Rectal smooth muscle tissue (tissue), 1 donor: ENCODE data around the gene HSPA1B.

Experiments
- H3K27ac ChIP-seq: one replicate; pipeline ENCODE4 v1.7.0; 2013; ENCODE audit warnings: low read depth, low read length, inconsistent platforms
- H3K27me3 ChIP-seq: one replicate; pipeline ENCODE4 v1.7.0; 2013; ENCODE audit warnings: low read length; ENCODE audit not compliant: control insufficient read depth, insufficient read depth
- H3K36me3 ChIP-seq: one replicate; pipeline ENCODE4 v1.7.0; 2013; ENCODE audit warnings: low read length; ENCODE audit not compliant: control insufficient read depth, insufficient read depth
- H3K4me1 ChIP-seq: one replicate; pipeline ENCODE4 v1.7.0; 2013; ENCODE audit warnings: low read length; ENCODE audit not compliant: control insufficient read depth, insufficient read depth
- H3K4me3 ChIP-seq: one replicate; pipeline ENCODE4 v1.7.0; 2013; ENCODE audit warnings: low read length
- H3K9ac ChIP-seq: one replicate; pipeline ENCODE4 v1.7.0; 2013; ENCODE audit warnings: low read length

HSPA1B gene

DNA sequence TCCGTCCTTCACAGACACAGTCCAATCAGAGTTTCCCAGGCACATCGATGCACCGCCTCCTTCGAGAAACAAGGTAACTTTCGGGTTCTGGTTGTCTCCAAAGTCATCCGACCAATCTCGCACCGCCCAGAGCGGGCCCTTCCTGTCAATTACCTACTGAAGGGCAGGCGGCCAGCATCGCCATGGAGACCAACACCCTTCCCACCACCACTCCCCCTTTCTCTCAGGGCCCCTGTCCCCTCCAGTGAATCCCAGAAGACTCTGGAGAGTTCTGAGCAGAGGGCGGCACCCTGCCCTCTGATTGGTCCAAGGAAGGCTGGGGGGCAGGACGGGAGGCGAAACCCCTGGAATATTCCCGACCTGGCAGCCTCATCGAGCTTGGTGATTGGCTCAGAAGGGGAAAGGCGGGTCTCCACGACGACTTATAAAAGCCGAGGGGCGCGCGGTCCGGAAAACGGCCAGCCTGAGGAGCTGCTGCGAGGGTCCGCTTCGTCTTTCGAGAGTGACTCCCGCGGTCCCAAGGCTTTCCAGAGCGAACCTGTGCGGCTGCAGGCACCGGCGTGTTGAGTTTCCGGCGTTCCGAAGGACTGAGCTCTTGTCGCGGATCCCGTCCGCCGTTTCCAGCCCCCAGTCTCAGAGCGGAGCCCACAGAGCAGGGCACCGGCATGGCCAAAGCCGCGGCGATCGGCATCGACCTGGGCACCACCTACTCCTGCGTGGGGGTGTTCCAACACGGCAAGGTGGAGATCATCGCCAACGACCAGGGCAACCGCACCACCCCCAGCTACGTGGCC, at the start of gene HSPA1B:
TSS of gene HSPA1B (plus strand) at position 453 of the 794 bp plus-strand sequence. CDS start at position 666, 213 bp downstream.
- peak within 1 kb of the TSS; percentile 86 for H3K4me3 ChIP-seq
- H3K4me1 ChIP-seq: peaks cover 15% of the 10 kb centered on the region

DNA sequence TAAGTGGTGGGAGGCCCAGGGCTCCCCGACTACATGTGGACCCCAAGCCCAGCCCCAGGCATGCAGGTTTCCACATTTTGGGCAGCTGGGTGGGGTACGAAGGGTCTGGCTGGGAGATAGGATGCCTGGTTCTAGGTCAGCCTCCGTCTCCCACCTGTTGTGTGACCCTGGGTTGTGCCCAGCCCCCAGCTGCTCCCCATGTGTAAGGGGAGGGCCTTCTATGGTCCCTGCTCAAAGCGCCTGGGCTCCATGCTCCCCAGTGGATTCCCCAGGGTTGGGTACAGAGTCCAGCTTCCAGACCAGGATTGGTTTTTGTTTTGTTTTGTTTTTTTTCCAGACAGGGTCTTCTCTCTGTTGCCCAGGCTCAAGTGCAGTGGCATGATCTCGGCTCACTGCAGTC, 49.3 kb upstream of the HSPA1B start:
- H3K4me1 ChIP-seq: no peaks in the 10 kb centered on the region
- peaks cover 24% of the 10 kb centered on the region for H3K36me3 ChIP-seq
- no peak overlapping the region for H3K27ac ChIP-seq
- no peak overlapping the region for H3K4me3 ChIP-seq
- H3K9ac ChIP-seq: no peak overlapping the region
- no peaks in the 10 kb centered on the region for H3K27me3 ChIP-seq

More for the DNA sequence above, at the start of gene HSPA1B:
- H3K27ac ChIP-seq: peak within 1 kb of the TSS; percentile 99
- no peaks in the 10 kb centered on the region for H3K36me3 ChIP-seq
- no peaks in the 10 kb centered on the region for H3K27me3 ChIP-seq
- peak within 1 kb of the TSS; percentile 63 for H3K9ac ChIP-seq

DNA sequence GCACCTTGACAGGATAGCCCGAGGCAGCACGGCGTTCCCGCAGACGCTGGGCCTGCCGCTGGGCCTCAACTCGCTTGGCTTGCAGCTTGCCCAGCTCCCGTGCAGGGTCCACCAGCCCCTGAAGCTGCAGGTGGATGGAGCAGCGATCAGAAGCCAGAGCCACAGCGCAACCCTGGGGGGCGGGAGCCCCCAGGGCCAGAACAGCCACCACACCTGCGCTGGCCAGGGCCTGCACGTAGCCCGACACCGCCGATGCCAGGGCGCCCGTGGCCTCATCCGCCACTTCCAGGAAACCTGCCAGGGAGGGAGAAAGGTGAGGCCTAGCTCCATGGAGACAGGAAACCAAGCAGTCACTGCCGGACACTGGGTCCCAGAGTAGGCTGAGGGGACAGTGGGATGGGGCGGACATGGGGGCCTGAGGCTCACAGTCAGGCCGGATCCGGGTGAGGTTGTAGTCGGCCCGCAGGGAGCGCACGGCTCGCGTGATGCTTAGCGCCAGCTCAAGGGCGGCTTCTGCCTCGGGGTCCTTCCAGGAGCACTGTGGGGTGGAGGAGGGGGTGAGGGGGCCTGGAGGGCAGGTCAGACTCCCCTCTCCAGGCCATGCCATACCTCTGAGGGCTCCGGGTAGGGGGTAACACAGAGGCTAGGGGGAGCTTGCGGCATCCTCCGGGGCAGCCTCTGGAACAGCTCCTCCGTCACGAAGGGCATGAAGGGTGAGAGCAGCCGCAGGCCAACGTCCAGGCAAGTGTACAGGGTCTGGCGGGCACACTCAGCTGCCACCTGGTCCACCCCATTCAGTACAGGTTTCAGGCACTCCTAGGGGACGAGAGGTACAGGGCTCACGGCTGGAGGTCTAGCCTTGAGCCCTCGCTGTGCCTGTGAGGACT, 48.3 kb upstream of the HSPA1B start:
- Histone ChIP-seq H3K4me3 (no peak overlapping the region), H3K27ac (no peak overlapping the region), H3K36me3 (peaks cover 28% of the 10 kb centered on the region), H3K27me3 (no peaks in the 10 kb centered on the region), H3K9ac (no peak overlapping the region), H3K4me1 (no peaks in the 10 kb centered on the region)

DNA sequence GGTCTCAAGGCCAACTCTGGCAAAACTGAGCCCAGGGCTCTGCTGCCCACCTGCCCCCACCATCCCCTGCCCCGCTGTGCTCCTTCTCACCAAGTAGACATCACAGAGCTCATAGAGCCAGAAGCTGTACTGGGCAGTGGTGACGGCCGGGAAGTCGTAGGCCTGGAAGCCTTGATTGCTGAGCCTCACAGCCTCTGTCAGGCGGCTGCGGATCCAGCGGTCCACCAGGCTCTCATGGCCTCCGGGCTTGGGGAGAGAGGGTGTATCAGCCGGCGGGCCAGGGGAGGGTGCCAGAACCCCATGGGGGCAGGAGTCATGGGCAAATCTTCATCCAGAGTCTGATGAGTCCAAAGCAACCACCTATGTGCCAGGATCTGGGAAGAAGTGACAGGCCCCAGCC, 47.6 kb upstream of the HSPA1B start:
- Histone ChIP-seq H3K4me3 (no peak overlapping the region), H3K27me3 (no peaks in the 10 kb centered on the region), H3K9ac (no peak overlapping the region), H3K36me3 (peaks cover 34% of the 10 kb centered on the region), H3K4me1 (no peaks in the 10 kb centered on the region), H3K27ac (no peak overlapping the region)

DNA sequence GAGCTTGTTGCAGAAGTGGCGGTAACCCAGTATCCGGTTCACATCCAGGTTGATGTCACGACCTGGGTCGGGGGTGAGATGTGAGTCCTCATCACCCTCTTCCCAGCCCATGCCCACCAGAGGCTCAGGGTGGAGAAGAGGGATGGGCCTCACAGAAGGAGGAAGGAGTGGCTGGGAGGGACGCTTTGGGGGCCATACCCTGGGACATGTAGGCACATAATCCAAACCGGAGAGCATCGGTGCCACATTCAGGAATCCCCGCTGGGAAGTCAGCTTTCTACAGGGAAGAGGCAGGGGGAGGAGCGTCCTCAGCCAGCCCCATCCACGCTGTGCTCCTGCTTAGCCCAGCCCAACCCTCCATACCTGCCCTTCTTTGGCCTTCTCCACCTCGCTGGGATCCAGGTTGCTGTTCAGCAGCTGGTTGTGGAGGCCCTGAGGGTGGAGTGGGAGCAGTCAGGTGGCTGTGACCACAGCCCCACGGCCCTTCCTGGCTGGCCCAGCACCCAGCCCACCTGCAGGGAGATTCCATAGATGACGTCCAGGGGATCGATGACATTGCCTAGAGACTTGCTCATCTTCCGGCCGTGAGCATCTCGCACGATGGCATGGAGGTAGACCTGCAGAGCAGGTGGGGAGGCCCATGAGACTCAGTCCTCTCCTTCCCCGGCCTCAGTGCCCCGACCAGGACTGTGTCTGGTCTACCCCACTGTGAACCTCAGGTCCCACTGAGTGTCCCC, 46.9 kb upstream of the HSPA1B start:
- Histone ChIP-seq H3K27ac (no peak overlapping the region), H3K9ac (no peak overlapping the region), H3K27me3 (no peaks in the 10 kb centered on the region), H3K36me3 (peaks cover 40% of the 10 kb centered on the region), H3K4me1 (no peaks in the 10 kb centered on the region), H3K4me3 (no peak overlapping the region)

DNA sequence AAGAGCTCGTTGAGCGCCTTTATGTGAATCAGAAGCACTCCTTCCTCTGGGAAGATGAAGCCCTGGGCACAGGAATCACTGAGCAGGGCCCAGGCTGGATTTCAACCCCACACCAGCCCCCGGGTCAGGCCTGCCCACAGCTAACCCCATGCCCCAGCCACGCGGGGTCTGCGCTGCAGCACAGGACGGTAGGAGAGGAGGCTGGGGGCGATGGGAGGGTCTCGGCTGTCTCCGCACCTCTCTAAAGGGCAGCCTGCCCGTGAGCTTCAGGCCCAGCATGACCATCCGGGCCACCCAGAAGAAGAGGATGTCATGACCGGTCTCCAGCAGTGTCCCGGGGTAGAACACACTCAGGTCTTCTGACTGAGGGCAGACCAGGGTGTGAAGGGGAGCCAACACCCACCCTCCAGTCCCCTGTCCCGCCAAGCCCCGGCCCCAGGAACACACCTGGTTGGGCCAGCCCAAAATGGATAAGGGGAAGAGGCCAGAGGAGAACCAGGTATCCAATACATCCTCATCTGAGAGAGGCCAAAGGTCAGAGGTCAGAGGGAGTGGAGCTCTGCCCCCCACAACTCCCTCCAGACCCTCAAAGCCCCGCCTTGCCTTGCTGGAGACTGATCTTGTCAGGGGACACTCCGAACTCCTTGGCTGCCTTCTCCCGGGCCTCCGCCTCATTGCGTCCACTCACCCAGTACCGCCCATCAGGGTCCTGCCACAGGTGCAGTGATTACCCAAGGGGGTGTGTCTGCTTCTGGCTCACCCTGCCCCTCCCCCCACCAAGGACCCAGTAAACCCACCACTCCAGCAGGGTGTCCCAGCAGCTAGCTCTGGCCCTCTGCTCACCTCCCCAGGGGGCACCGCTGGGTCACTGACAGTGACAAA, 46.1 kb upstream of the HSPA1B start:
- no peak overlapping the region for H3K4me3 ChIP-seq
- no peaks in the 10 kb centered on the region for H3K27me3 ChIP-seq
- H3K36me3 ChIP-seq: peaks cover 40% of the 10 kb centered on the region
- no peak overlapping the region for H3K9ac ChIP-seq
- no peaks in the 10 kb centered on the region for H3K4me1 ChIP-seq
- H3K27ac ChIP-seq: no peak overlapping the region

DNA sequence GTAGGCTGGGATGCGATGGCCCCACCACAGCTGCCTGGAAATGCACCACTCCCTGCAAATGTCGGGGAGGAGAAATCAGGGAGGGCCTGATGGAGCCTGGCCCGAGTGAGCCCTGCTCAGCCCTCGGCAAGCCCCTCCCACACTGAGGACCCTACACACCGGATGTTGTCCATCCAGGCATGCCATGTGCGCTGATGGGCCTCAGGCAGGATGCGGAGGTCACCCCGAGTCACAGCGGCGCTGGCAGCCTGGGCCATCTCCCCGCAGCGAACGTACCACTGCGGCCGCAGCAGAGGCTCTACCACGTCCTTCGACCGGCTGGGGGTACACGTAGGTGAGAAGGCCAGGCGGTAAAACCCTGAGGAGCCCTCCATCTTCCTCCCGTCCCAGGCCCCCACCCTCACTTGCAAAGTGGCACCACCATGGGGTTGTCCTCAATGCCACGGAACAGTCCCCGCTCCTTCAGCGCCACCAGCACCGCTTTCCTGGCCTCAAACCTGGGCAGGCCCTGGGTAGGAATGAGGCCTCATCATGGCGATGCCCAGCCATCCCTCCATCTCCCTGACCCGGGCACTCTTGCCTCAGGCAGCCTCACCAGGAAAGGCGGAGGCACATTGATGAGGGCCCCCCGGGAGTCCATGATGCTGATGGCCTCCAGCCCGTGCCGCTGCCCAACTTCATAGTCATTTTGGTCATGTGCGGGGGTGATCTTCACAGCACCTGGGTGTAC, 45.2 kb upstream of the HSPA1B start:
- no peak overlapping the region for H3K4me3 ChIP-seq
- H3K4me1 ChIP-seq: no peaks in the 10 kb centered on the region
- H3K27ac ChIP-seq: no peak overlapping the region
- H3K9ac ChIP-seq: no peak overlapping the region
- no peaks in the 10 kb centered on the region for H3K27me3 ChIP-seq
- H3K36me3 ChIP-seq: peaks cover 40% of the 10 kb centered on the region

DNA sequence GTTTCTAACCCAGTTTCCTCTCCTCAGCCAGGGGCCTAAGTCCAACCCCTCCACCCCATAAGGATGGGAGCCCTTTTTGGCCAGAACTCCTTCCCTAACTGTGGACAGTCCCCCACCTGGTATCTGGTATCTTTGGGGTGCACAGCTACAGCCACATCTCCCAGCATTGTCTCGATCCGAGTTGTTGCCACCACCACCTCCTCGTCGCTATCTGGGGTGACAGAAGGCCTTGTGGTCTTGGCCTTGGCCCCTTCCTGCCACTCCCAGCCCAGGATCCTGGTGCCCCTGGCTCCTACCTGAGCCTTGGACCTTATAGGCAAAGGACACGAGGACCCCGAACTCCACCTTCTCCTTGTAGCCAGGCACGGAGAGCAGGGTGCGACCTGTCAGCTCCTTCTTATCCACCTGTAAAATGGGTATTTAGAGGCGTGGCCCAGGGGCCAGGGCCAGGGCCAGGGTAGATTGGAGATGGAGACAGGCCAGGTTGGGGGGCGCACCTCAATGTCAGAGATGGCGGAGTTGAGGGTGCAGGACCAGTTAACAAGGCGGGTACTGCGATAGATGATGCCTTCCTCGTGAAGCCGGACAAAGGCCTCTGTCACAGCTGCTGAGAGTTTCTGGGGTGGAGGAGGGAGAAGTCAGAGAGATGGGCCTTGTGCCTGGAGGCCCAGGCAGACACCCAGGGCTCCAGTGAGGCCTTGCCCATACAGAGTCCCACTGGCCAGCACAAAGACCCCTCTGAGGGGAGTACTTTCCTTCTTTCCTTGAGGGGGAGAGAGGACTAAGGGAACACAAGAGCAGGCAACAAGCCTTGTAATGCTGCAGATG, 43.2 kb upstream of the HSPA1B start:
- Histone ChIP-seq H3K4me3 (no peak overlapping the region), H3K4me1 (no peaks in the 10 kb centered on the region), H3K27me3 (no peaks in the 10 kb centered on the region), H3K9ac (no peak overlapping the region), H3K27ac (no peak overlapping the region), H3K36me3 (peaks cover 37% of the 10 kb centered on the region)

DNA sequence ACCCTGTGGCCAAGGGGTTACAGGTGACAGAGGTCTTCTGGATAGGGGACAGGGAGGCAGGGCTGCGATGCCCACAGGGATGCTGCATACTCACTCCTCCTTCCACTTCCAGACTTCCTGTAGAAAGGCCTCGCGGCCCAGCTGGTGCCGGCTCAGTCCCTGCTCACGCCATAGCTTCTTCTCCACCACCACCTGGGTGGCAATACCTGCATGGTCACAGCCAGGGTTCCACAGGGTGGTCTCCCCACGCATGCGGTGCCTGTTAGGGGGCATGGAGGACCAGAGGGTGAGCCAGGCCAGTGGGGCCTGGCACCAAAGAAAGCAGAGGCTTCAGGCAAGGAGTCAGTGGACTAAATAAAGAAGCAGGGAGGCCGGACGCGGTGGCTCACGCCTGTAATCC, 42.1 kb upstream of the HSPA1B start:
- H3K9ac ChIP-seq: no peak overlapping the region
- H3K27ac ChIP-seq: no peak overlapping the region
- no peaks in the 10 kb centered on the region for H3K27me3 ChIP-seq
- no peak overlapping the region for H3K4me3 ChIP-seq
- no peaks in the 10 kb centered on the region for H3K4me1 ChIP-seq
- peaks cover 39% of the 10 kb centered on the region for H3K36me3 ChIP-seq

DNA sequence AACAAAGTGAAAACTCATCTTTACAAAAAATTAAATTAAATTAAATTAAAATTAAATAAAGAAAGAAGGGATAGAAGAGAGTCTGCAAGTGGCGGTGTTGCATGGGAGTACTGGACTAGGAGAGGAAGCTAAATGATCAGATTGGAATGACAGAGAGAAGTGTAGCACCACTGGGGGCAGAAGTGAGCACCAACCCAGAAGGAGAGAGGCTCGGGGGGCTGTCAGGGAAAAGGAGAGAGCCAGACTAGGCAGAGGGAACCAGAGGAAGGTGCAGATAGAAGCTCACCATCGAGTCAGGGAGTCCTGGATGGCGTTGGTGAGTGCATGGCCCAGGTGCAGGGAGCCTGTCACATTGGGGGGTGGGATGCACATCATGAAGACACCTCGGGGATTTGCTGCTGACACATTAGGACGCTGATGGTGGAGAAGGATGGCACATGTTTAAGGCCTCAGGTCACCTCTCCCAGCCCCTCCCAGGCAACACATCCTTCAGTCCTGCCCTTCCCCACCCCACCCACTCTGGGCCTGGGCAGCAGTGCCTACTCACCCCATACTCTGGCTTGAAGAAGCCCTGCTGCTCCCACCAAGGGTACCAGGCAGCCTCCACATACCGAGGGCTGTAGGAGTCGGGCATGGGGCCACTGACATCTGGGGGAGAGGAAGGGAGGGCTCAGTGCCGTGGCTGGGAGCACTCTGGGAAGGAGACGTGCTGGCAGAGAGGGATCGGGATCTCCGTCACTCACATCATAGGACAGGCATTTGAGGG, 36.0 kb upstream of the HSPA1B start:
- H3K36me3 ChIP-seq: peaks cover 6% of the 10 kb centered on the region
- no peaks in the 10 kb centered on the region for H3K27me3 ChIP-seq
- H3K27ac ChIP-seq: no peak overlapping the region
- H3K9ac ChIP-seq: no peak overlapping the region
- H3K4me1 ChIP-seq: peaks cover 8% of the 10 kb centered on the region
- no peak overlapping the region for H3K4me3 ChIP-seq
